ENCODE results near the gene ELMO1. TPM values are rescaled to one million over a fixed set of nuclear protein-coding genes. Genes with fewer than 3 reads are reported as not detected.

ELMO1 gene
- polyA plus RNA-seq, 2 of the 4 experiments (the other 2 are of a cell fraction), result 2.3 to 6.1 TPM

- TF ChIP-seq ATOH8 (CRISPR knock-in tag; IDR thresholded peaks at IDR 0.05; ENCODE audit: low read depth) (no peak), HES2 (IDR thresholded peaks at IDR 0.05) (no peak), POLR2A (IDR thresholded peaks at IDR 0.05; ENCODE audit: low read length) (no peak), CBX8 (IDR thresholded peaks at IDR 0.05) (no peak)
Observed at GRCh38 chr7:36809510-36809909, 639.2 kb downstream of the ELMO1 start (continued).

DNA sequence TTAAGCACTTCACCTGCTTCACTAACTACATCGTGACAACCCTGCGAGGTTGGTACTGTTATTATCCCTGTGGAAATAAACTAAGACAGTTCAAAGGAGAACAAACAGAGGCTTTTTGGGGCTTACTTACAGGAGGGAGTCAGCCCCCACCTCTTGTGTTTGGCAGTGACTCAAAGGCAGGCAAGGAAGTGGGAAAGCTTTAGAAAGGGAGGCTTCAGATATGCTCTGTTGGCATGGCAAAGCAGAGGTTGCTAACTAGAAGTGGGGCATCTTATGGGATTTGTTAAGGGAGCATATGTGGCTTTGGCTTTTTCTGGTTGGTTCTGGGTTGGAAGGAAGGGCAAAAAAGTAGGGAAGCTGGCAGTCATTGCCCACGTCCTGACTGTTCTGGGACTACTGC is 639.6 kb downstream of the ELMO1 start:
- FAIRE-seq, result no peak
- CTCF ChIA-PET, result interaction anchor here (0.7 to 0.9 kb wide), 2 partner anchors 59 to 158 kb away, joined by 3 read pairs; no protein-coding TSS in a partner anchor
- WGBS (ENCODE audit: missing lambda C conversion rate), result 40% methylated on average over 3 of the region's 3 CpGs
- no peak overlapping the region for H3K27ac ChIP-seq
- H3K4me1 ChIP-seq, result no peaks in the 10 kb centered on the region
- POLR2A ChIA-PET, result no interaction called here
- no peak overlapping the region for H3K4me2 ChIP-seq
- DNase-seq (ENCODE audit: low read depth in 1 of 2, low spot score in 1 of 2), result no peak
- H3K4me3 ChIP-seq, result no peak overlapping the region
- ATAC-seq, result no peak
- no peaks in the 10 kb centered on the region for H3K9me3 ChIP-seq
- TF ChIP-seq HOXA7 (CRISPR knock-in tag; IDR thresholded peaks at IDR 0.05) (no peak), NPAS2 (CRISPR knock-in tag; IDR thresholded peaks at IDR 0.05; ENCODE audit: borderline replicate concordance) (no peak), POLR2A (IDR thresholded peaks at IDR 0.05; ENCODE audit: low read length) (no peak), BCL3 (IDR thresholded peaks at IDR 0.05) (no peak), ZFP36 (IDR thresholded peaks at IDR 0.05; ENCODE audit: borderline replicate concordance, partially characterized antibody) (no peak), SREBF2 (IDR thresholded peaks at IDR 0.05) (no peak), CEBPB (IDR thresholded peaks at IDR 0.05) (no peak), RFX5 (IDR thresholded peaks at IDR 0.05) (no peak)
- TF ChIP-seq, protein P1, sequence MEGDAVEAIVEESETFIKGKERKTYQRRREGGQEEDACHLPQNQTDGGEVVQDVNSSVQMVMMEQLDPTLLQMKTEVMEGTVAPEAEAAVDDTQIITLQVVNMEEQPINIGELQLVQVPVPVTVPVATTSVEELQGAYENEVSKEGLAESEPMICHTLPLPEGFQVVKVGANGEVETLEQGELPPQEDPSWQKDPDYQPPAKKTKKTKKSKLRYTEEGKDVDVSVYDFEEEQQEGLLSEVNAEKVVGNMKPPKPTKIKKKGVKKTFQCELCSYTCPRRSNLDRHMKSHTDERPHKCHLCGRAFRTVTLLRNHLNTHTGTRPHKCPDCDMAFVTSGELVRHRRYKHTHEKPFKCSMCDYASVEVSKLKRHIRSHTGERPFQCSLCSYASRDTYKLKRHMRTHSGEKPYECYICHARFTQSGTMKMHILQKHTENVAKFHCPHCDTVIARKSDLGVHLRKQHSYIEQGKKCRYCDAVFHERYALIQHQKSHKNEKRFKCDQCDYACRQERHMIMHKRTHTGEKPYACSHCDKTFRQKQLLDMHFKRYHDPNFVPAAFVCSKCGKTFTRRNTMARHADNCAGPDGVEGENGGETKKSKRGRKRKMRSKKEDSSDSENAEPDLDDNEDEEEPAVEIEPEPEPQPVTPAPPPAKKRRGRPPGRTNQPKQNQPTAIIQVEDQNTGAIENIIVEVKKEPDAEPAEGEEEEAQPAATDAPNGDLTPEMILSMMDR (IDR thresholded peaks at IDR 0.05), result no peak

GRCh38 chr7:36806891-36807290 is 641.8 kb downstream of the ELMO1 start:
- ChIA-PET CTCF (interaction anchor here (0.6 kb wide), 1 partner anchor 296 kb away, joined by 5 read pairs; no protein-coding TSS in a partner anchor), POLR2A (no interaction called here)
- Histone ChIP-seq H3K4me3 (no peak overlapping the region), H3K4me2 (no peak overlapping the region), H3K4me1 (no peaks in the 10 kb centered on the region), H3K27ac (no peak overlapping the region), H3K9me3 (no peaks in the 10 kb centered on the region)
- DNase-seq (ENCODE audit: low read depth in 1 of 2, low spot score in 1 of 2), result no peak
- 34% methylated on average over 2 of the region's 2 CpGs for WGBS (ENCODE audit: missing lambda C conversion rate)
- FAIRE-seq, result no peak
- no peak for ATAC-seq
- TF ChIP-seq ELK1 (IDR thresholded peaks at IDR 0.05; ENCODE audit: low read depth, low read length) (no peak), ATOH8 (CRISPR knock-in tag; IDR thresholded peaks at IDR 0.05; ENCODE audit: low read depth) (no peak), HDAC2 (IDR thresholded peaks at IDR 0.05) (no peak), BHLHE40 (IDR thresholded peaks at IDR 0.05; ENCODE audit: low read depth, low read length) (no peak), SMC3 (IDR thresholded peaks at IDR 0.05) (no peak), RARB (CRISPR knock-in tag; IDR thresholded peaks at IDR 0.05) (no peak), CHD2 (IDR thresholded peaks at IDR 0.05; ENCODE audit: low read length, partially characterized antibody) (no peak)

Small RNAs within 50 kb of the gene (small RNA-seq; reads per million reads assigned to genes)
- gene MIR1200 (0 reads per million in 6 experiments), gene RF00019 (0 reads per million in 6 experiments), gene RF00432 (0 to 2.1 (median 0) reads per million in 6 experiments), gene RNU6-565P (0 reads per million in 6 experiments)

Other genes starting within 250 kb of the ELMO1 start
- gene GPR141, start 234.9 kb upstream of the ELMO1 start, polyA plus RNA-seq (2011; rRNA removed), result 0.49 and 0.61 TPM in 2 replicates
- 0.11 to 0.12 TPM in 2 of 3 replicates, not detected in the other for gene GPR141, start 234.9 kb upstream of the ELMO1 start, polyA plus RNA-seq (2017; fragmentation: RNase III; extraction: RNeasy Plus Mini Kit Qiagen cat#74134 plus additional on column Dnase treatment)

All from A549 (cell line).